Coronary artery (tissue), 2 donors: Measurements from ENCODE around the gene EMID1.

Source experiments
- DNase-seq: peaks from one replicate; pipeline ENCODE4 v3.0.0-alpha.2; 2017; ENCODE audit warnings: low spot score
- H3K27ac ChIP-seq, 2 donors: fragments of 200-600 bp; sonication (generic); one replicate each; pipeline ENCODE4 v1.5.1; 2016 to 2019
- H3K4me3 ChIP-seq: fragments of 200-600 bp; sonication (generic); 2 replicates; pipeline ENCODE4 v1.5.1; 2016; ENCODE audit warnings: mild to moderate bottlenecking, moderate library complexity
- CTCF ChIP-seq: fragments of 200-600 bp; sonication (generic); IDR thresholded peaks from one replicate; pipeline ENCODE4 v1.5.1; 2019; ENCODE audit warnings: antibody characterized with exemption

The EMID1 gene

GRCh38 chr22:29305836-29306174 is 100.1 kb downstream of the EMID1 start:
- Histone ChIP-seq H3K4me3 (peak overlapping the region; percentile 98), H3K27ac (peak overlapping the region in 1 of 2 donors; percentile 95)
- DNase-seq: no peak
- TF ChIP-seq CTCF: no peak

- Histone ChIP-seq H3K4me3 (peak within 1 kb of the TSS; percentile 98), H3K27ac (peak within 1 kb of the TSS; percentile 80 to 95)
- TF ChIP-seq CTCF: peak; percentile 57
These were observed 100.6 kb downstream of the EMID1 start, which contains the start of gene GAS2L1 for GRCh38 chr22:29306175-29306834. Gene GAS2L1 (plus strand): TSS chr22:29306650. CDS start chr22:29308106, 1,456 bp downstream.

GRCh38 chr22:29306835-29307595 is 101.3 kb downstream of the EMID1 start:
- DNase-seq: peak; percentile 73
- Histone ChIP-seq H3K27ac (peak overlapping the region; percentile 80 to 95), H3K4me3 (peak overlapping the region; percentile 98)
- no peak for TF ChIP-seq CTCF

More at GRCh38 chr22:29306175-29306834, 100.6 kb downstream of the EMID1 start, which contains the start of gene GAS2L1:
- DNase-seq: peak; percentile 91

GRCh38 chr22:29307596-29308147 is 102.0 kb downstream of the EMID1 start:
- no peak for TF ChIP-seq CTCF
- H3K27ac ChIP-seq: peak overlapping the region; percentile 80 to 95
- H3K4me3 ChIP-seq: peak overlapping the region; percentile 98
- DNase-seq: no peak

- Histone ChIP-seq H3K4me3 (peak overlapping the region; percentile 98), H3K27ac (peak overlapping the region; percentile 80 to 95)
- no peak for TF ChIP-seq CTCF
- DNase-seq: peak; percentile 78
These were observed 102.6 kb downstream of the EMID1 start for GRCh38 chr22:29308148-29308790.

- DNase-seq: peak; percentile 76
- TF ChIP-seq CTCF: no peak
- peak overlapping the region; percentile 80 to 95 for H3K27ac ChIP-seq
- peak overlapping the region; percentile 98 for H3K4me3 ChIP-seq
These were observed 103.1 kb downstream of the EMID1 start for GRCh38 chr22:29308791-29309262.
